Activated CD4-positive, alpha-beta T cell treated with anti-CD3 and anti-CD28 coated beads, Interleukin-2, amount 50 U/mL, for 24 hours (primary cell): ENCODE measurements around the gene CNNM3.

Experiments
- DNase-seq, 2 donors: peaks; one replicate each; pipeline ENCODE4 v3.0.0-alpha.2; 2020; ENCODE audit warnings: low read depth in 1 of 2, low spot score in 1 of 2

CNNM3 gene

GRCh38 chr2:96874198-96874831, 58.2 kb downstream of the CNNM3 start:
- DNase-seq: no peak

- DNase-seq: no peak
Observed at GRCh38 chr2:96875498-96876268, 59.6 kb downstream of the CNNM3 start.

DNA sequence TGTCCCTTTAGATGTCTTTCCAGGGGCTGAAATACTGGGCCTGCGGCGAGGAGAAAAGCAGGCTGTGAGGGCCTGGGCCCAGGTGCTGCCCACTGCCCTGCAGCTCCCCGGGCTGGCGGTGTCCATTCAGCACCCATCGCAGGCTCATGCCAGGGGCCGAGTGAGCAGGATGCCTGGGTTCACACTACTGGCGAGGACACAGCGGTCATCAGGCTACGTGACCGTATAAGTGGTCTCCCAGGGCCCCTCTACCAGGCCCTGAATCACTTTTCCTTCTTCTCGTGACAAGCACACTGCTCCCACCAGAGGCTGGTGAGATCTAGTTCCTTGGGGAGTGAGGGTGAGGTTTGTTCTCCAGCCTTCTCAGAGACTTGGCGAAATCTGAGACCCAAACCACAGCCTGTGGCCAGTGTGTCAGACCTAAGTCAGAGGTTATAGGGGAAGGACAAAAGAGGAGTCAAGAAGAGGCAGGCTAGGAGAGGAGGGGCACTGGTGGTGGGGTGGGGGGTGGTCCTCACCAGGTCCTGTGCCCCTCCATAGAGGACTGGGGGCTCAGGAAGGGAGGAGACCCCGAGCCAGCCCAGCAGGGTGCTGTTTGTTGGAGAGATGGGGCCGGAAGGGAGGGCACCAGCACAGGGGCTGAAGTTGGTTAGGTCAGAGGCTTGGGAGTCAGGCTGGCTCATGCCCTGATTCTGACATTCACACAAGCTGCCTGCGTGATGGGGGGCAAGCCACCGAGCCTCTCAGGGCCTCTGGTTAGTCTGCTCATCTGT, 60.4 kb downstream of the CNNM3 start:
- DNase-seq: no peak

DNA sequence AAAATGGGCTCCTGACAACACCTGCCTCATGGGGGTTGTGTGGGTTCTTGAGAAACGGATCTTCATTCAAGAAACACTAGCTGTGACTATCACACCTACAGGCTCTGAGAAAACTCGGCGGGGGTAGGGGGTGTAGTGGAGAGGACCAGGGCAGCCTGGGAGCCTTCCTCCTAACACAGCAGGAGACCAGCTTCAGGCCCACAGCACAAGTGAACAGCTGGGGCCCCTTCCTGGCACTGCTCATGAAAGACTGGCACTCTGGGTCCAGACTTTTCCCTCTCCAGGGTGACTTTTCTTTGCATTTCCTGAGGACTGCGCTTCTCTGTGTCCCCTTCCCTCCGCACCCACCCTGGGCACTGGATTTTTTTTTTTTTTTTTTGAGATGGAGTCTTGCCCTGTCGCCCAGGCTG, 61.0 kb downstream of the CNNM3 start:
- DNase-seq: no peak

DNA sequence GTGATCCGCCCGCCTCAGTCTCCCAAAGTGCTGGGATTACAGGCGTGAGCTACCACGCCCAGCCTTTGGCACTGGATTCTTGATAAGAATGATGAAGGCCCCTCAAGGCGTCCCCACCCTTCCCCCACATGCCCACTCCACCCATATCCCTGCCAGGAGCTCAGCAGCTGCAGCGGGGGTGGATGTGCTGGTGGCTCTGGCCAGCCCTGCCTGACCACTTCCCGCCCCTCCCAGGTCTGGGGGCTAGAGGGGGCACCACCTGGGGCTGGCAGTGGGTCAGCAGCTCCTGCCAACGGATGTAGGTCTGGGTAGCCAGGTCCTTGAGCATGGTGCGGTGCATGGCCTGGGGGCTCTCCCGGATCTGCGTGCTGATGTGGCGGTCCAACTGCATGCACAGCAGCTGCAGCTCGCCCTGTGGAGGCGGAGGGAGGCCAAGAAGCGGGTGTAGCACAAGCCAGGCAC, 61.6 kb downstream of the CNNM3 start:
- no peak for DNase-seq

- no peak for DNase-seq
Observed at GRCh38 chr2:96878171-96878570, 62.1 kb downstream of the CNNM3 start.

GRCh38 chr2:96878796-96879544, 62.9 kb downstream of the CNNM3 start:
- DNase-seq: no peak

DNA sequence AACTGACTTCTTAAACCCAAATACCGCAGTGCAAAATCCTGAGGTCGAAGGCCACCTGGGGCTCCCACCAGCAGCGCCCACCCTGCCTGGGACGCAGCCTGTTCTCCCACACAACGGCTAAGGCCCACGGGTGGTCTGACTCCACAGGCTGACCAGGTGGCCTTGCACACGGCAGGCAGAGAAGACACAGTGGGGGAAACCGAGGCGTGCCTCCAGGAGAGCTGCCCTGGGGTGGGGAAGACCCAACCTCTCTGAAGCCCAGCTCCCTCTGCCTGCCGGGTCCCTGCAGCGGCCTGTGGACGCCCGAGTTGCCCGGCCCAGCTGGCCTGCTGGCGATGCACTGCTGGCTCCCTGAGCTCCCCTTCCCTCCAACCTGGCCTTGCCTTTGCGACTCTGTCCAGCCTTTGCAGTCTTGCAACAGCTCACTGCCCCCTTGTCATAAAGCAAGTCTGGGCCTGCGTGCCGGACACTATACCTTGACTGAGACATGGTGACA, 63.5 kb downstream of the CNNM3 start:
- DNase-seq: no peak

DNA sequence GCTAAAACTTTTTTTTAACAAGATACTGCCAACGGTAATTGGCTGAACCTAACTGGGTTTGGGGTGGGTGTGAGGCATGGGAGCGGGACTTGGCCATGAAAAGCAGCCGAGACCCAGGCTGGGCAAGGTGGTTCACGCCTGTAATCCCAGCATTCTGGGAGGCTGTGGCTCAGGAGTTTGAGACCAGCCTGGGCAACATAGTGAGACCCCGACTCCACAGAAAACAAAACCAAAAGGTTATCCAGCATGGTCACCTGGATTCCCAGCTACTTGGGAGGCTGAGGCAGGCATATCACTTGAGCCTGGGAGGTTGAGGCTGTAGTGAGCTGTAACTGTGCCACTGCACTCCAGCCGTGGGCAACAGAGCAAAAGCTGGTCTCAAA, 64.8 kb downstream of the CNNM3 start:
- no peak for DNase-seq

GRCh38 chr2:96881349-96882195, 65.5 kb downstream of the CNNM3 start:
- DNase-seq: no peak

DNA sequence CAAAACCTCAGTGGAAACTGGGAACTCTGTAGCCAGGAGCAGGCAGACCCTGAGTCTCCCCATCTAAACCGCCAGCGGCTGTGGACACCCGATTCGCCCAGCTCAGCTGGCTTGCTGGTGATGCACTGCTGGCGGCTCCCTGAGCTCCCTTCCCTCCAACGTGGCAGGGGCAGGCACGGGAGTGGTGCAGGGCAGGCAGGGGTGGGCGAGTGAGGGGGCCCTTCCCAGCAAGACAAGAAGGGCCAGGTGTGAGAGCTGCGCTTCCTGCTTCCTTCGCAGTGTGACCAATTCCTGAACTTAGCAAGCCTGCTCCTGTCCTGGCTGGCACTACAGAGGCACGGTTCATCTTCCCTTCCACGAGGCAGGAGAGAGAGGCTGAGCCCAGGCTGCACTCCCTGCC, 66.2 kb downstream of the CNNM3 start:
- no peak for DNase-seq

DNA sequence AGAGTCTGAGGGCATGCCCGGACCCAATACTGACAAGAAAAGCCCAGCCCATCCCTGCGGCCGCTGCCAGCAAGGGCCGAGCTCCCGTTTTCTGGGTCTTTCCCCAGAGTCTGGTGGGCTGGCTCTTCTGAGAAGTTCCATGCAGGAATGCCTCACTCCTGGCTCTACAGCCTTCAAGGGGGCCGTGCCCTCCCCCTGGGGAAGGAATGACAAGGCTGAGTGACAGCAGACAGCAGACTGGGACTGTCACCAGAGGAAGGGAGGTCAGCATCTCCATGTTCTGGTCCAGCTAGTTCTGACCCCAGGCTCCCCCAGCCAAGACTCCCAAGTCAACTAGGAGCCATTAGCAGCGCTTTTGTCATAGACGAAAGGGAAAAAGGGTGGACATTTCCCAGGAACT, 66.8 kb downstream of the CNNM3 start:
- no peak for DNase-seq

DNA sequence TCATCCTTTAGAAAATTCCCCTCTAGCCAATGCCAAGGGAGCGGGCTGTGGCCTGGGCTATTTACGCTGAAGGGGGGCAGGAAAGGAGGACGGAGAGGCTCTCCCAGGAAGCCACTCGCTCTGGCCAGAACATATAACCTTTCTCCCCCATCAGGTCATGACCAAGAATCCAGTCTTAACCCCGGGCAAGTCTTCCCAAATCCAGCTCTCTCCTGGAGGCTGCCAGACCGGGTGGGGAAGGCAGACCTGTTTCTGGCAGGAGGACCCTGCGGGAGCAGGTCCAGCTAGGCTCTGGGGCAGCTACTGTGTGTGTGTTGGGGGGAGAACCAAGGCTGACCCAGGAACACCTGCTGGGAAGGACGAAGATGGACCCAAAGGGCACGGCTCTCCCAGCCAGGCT, 67.2 kb downstream of the CNNM3 start:
- no peak for DNase-seq
